CD14-positive monocyte (primary cell): ENCODE results near the gene FAM180B. TPM values are rescaled to one million over a fixed set of nuclear protein-coding genes. Genes with fewer than 3 reads are reported as not detected.

Experiments used
- DNase-seq, 3 donors: peaks; one replicate each; pipeline ENCODE4 v3.0.0-alpha.2; 2011 to 2022
- H2AFZ ChIP-seq: 2 replicates; pipeline ENCODE4 v1.6.0; 2012; ENCODE audit warnings: mild to moderate bottlenecking, low read depth, low read length, inconsistent platforms; ENCODE audit not compliant: insufficient read depth, poor library complexity, severe bottlenecking
- H3K27ac ChIP-seq, 2 donors: 1 replicate in 1 of 2; 2 replicates in 1 of 2; pipeline ENCODE4 v1.5.1; 2012 to 2013; ENCODE audit warnings: low read length in 2 of 2, control low read depth in 1 of 2, inconsistent platforms in 1 of 2, low read depth in 1 of 2, mild to moderate bottlenecking in 1 of 2
- H3K27me3 ChIP-seq, 2 donors: one replicate each; pipeline versions ENCODE4 v1.6.0 to v1.6.1; 2011 to 2013; ENCODE audit warnings: low read length in 2 of 2; ENCODE audit not compliant: control insufficient read depth in 2 of 2, insufficient read depth in 2 of 2
- H3K36me3 ChIP-seq, 2 donors: replicated peaks in 1 of 2; 1 replicate in 1 of 2; 2 replicates in 1 of 2; pipeline versions ENCODE4 v1.5.1 to v1.6.1; 2012 to 2013; ENCODE audit warnings: low read length in 2 of 2, control low read depth in 1 of 2, inconsistent platforms in 1 of 2, mild to moderate bottlenecking in 1 of 2; ENCODE audit not compliant: insufficient read depth in 2 of 2, control insufficient read depth in 1 of 2
- H3K4me1 ChIP-seq, 2 donors: 1 replicate in 1 of 2; 2 replicates in 1 of 2; pipeline versions ENCODE4 v1.5.1 to v1.6.1; 2012 to 2013; ENCODE audit warnings: low read length in 2 of 2, control low read depth in 1 of 2, inconsistent platforms in 1 of 2, mild to moderate bottlenecking in 1 of 2, moderate library complexity in 1 of 2; ENCODE audit not compliant: insufficient read depth in 2 of 2, control insufficient read depth in 1 of 2
- H3K4me2 ChIP-seq: replicated peaks from 2 replicates; pipeline ENCODE3; 2012; ENCODE audit warnings: low read length, moderate library complexity, mild to moderate bottlenecking; ENCODE audit not compliant: poor library complexity, severe bottlenecking; ENCODE audit errors: extremely low read depth
- H3K4me3 ChIP-seq, 3 experiments: fragments of 200-600 bp in 1 of 3; sonication (generic) in 1 of 3; replicated peaks in 1 of 3; 1 replicate in 2 of 3; 2 replicates in 1 of 3; pipeline ENCODE4 v1.5.1; 2011 to 2013; ENCODE audit warnings: low read length in 3 of 3, mild to moderate bottlenecking in 3 of 3, control low read depth in 2 of 3, low read depth in 2 of 3, inconsistent platforms in 1 of 3, moderate library complexity in 1 of 3
- H3K79me2 ChIP-seq: 2 replicates; pipeline ENCODE4 v1.6.0; 2012; ENCODE audit warnings: mild to moderate bottlenecking, control low read depth, inconsistent platforms, low read length, moderate library complexity; ENCODE audit not compliant: insufficient read depth
- H3K9ac ChIP-seq: 2 replicates; pipeline ENCODE4 v1.6.0; 2017; ENCODE audit warnings: low read length, mild to moderate bottlenecking; ENCODE audit not compliant: insufficient read depth, poor library complexity, severe bottlenecking
- H3K9me3 ChIP-seq, 2 donors: replicated peaks in 1 of 2; 1 replicate in 1 of 2; 2 replicates in 1 of 2; pipeline versions ENCODE4 v1.5.1 to v1.6.1; 2012 to 2013; ENCODE audit warnings: low read length in 2 of 2, control low read depth in 1 of 2; ENCODE audit not compliant: control insufficient read depth in 1 of 2, insufficient read depth in 1 of 2
- H4K20me1 ChIP-seq: 2 replicates; pipeline ENCODE4 v1.6.0; 2012; ENCODE audit warnings: mild to moderate bottlenecking, low read length, control low read depth, moderate library complexity; ENCODE audit not compliant: insufficient read depth
- H3K27ac Mint-ChIP-seq, 7 donors: one replicate each; pipeline ENCODE4 v1.8.0; 2020; ENCODE audit warnings: mild to moderate bottlenecking in 7 of 7, mixed read lengths in 7 of 7, moderate library complexity in 6 of 7, inconsistent platforms in 2 of 7
- H3K27me3 Mint-ChIP-seq, 3 donors: one replicate each; pipeline ENCODE4 v1.8.0; 2021 to 2022; ENCODE audit warnings: low read depth in 3 of 3, mild to moderate bottlenecking in 3 of 3, mixed read lengths in 3 of 3, moderate library complexity in 3 of 3, inconsistent platforms in 1 of 3
- H3K36me3 Mint-ChIP-seq, 2 donors: one replicate each; pipeline ENCODE4 v1.8.0; 2020; ENCODE audit warnings: mixed read lengths in 2 of 2, inconsistent platforms in 1 of 2, mild to moderate bottlenecking in 1 of 2
- H3K4me1 Mint-ChIP-seq: one replicate; pipeline ENCODE4 v1.8.0; 2020; ENCODE audit warnings: mild to moderate bottlenecking, mixed read lengths
- H3K4me3 Mint-ChIP-seq, 2 donors: one replicate each; pipeline ENCODE4 v1.8.0; 2020; ENCODE audit warnings: mild to moderate bottlenecking in 2 of 2, mixed read lengths in 2 of 2, moderate library complexity in 1 of 2
- H3K9me3 Mint-ChIP-seq, 7 donors: one replicate each; pipeline ENCODE4 v1.8.0; 2020 to 2022; ENCODE audit warnings: mixed read lengths in 7 of 7, mild to moderate bottlenecking in 6 of 7, moderate library complexity in 6 of 7, inconsistent platforms in 2 of 7
- WGBS: methylation state at CpG from one replicate; pipeline ENCODE4 v1.1.5; 2013; ENCODE audit warnings: missing lambda C conversion rate; ENCODE audit not compliant: insufficient coverage; 5-methylcytosine and 5-hydroxymethylcytosine counted together
- intact Hi-C, 2 donors: fragments of 100-400 bp; cut with micrococcal nuclease; formaldehyde crosslinking; loops; one replicate each; pipeline versions ENCODE4 v1.15.0 to v1.15.1; 2023
- polyA plus RNA-seq, 3 donors: library from polyadenylated mRNA; depleted of rRNA in 1 of 3; unstranded in 2 of 3; stranded (reverse) in 1 of 3; fragments of 300-500 nt in 2 of 3; fragments of >200 nt in 1 of 3; fragmentation: Illumina TruSeq in 2 of 3; gene quantifications; 1 replicate in 2 of 3; 2 replicates in 1 of 3; pipeline ENCODE4 v1.2.3, GENCODE V29; 2012 to 2021
- TF ChIP-seq, protein P1 (sequence below): fragments of 200-600 bp; IDR thresholded peaks from one replicate; pipeline ENCODE4 v1.8.0; 2022; ENCODE audit warnings: antibody characterized with exemption, mild to moderate bottlenecking

The FAM180B gene
- polyA plus RNA-seq, 3 donors, result 0.13 TPM; not detected in 2

DNA sequence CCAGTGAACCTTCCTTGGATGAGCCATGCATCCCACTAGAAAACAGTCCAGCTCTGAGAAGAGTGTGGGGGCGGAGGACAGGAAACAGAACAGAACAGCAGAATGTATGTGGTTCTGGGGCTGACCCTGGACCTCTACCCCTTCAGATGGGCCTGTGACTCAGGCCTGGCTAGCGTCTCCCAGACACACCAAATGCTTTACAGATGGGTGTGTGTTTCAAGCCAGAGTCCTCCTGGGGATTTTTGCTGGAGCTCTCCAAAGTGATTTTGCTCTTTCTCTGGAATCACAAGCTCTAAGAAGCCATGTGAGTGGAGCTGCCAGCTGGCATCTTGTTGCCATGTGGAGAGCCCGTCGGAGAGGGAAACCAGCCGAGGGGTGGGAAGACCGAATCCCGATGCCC is 20.9 kb downstream of the FAM180B start:
- H4K20me1 ChIP-seq, result no peaks in the 10 kb centered on the region
- peaks cover 0 to 18% of the 10 kb centered on the region in 2 donors for H3K36me3 ChIP-seq
- TF ChIP-seq, protein P1, sequence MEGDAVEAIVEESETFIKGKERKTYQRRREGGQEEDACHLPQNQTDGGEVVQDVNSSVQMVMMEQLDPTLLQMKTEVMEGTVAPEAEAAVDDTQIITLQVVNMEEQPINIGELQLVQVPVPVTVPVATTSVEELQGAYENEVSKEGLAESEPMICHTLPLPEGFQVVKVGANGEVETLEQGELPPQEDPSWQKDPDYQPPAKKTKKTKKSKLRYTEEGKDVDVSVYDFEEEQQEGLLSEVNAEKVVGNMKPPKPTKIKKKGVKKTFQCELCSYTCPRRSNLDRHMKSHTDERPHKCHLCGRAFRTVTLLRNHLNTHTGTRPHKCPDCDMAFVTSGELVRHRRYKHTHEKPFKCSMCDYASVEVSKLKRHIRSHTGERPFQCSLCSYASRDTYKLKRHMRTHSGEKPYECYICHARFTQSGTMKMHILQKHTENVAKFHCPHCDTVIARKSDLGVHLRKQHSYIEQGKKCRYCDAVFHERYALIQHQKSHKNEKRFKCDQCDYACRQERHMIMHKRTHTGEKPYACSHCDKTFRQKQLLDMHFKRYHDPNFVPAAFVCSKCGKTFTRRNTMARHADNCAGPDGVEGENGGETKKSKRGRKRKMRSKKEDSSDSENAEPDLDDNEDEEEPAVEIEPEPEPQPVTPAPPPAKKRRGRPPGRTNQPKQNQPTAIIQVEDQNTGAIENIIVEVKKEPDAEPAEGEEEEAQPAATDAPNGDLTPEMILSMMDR, result no peak
- Mint-ChIP-seq H3K4me1 (peaks cover 15% of the 10 kb centered on the region), H3K27me3 (peaks cover 0 to 4% (median 2%) of the 10 kb centered on the region in 3 donors), H3K27ac (no peak overlapping the region), H3K36me3 (peaks cover 7 to 29% of the 10 kb centered on the region in 2 donors), H3K4me3 (no peak overlapping the region), H3K9me3 (no peaks in the 10 kb centered on the region)
- H3K9me3 ChIP-seq, result no peaks in the 10 kb centered on the region
- H2AFZ ChIP-seq, result no peak overlapping the region
- H3K4me3 ChIP-seq, result no peak overlapping the region
- H3K4me2 ChIP-seq, result no peak overlapping the region
- no peak overlapping the region for H3K27ac ChIP-seq
- no peaks in the 10 kb centered on the region for H3K27me3 ChIP-seq
- 85% methylated on average over 5 of the region's 7 CpGs for WGBS
- intact Hi-C loops, result no loop called here
- DNase-seq, result no peak
- H3K79me2 ChIP-seq, result no peaks in the 10 kb centered on the region
- peaks cover 12% of the 10 kb centered on the region in 2 donors for H3K4me1 ChIP-seq
- no peak overlapping the region for H3K9ac ChIP-seq

DNA sequence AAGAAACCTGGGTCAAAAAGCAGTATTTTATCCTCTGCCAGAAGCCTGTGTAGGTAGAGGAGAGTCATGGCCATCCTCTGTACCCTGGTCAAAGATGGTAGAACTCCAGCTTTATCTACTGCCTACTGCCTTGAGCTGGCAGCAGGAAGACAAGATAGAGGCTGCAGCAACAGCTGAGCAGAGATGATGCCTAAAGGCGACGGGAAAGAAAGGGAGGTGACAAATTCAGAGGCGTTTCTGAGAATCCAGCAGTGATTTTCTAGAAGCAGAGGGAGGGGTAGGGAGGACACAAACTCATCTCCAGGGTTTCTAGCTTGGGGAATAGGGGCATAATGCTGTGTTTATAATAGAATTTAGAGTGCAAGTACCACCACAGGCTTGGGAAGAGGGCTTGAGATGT is 23.2 kb downstream of the FAM180B start:
- Histone ChIP-seq H2AFZ (no peak overlapping the region), H4K20me1 (no peaks in the 10 kb centered on the region), H3K9me3 (no peaks in the 10 kb centered on the region), H3K27me3 (no peaks in the 10 kb centered on the region), H3K36me3 (peaks cover 0 to 18% of the 10 kb centered on the region in 2 donors), H3K4me3 (no peak overlapping the region), H3K9ac (no peak overlapping the region), H3K27ac (no peak overlapping the region), H3K4me2 (no peak overlapping the region), H3K79me2 (no peaks in the 10 kb centered on the region), H3K4me1 (peaks cover 12% of the 10 kb centered on the region in 2 donors)
- WGBS, result 81% methylated on average over 3 of the region's 3 CpGs
- H3K9me3 Mint-ChIP-seq, result no peaks in the 10 kb centered on the region
- no peak for DNase-seq
- no peak overlapping the region for H3K27ac Mint-ChIP-seq
- H3K27me3 Mint-ChIP-seq, result peaks cover 0 to 4% (median 2%) of the 10 kb centered on the region in 3 donors
- H3K36me3 Mint-ChIP-seq, result peaks cover 10 to 35% of the 10 kb centered on the region in 2 donors
- TF ChIP-seq, protein P1, result no peak
- intact Hi-C loops, result loop anchor here in 1 of 2 donors (10.0 kb wide), 1 partner anchor 305 kb away; no protein-coding TSS in a partner anchor
- H3K4me1 Mint-ChIP-seq, result peaks cover 15% of the 10 kb centered on the region
- no peak overlapping the region for H3K4me3 Mint-ChIP-seq
